Sigmoid colon (tissue), 7 donors: ENCODE measurements around the gene GLI3. TPM values are rescaled to one million over a fixed set of nuclear protein-coding genes. Genes with fewer than 3 reads are reported as not detected.
A peak's percentile ranks its signal among the peaks of the same experiment; 100 is the strongest.

Experiments
- DNase-seq: peaks from one replicate; pipeline ENCODE4 v3.0.0-alpha.2; 2019
- H3K27ac ChIP-seq, 4 donors: fragments of 200-600 bp; sonication (generic); one replicate each; pipeline ENCODE4 v1.5.1; 2016 to 2019; ENCODE audit warnings: mild to moderate bottlenecking in 1 of 4
- H3K27me3 ChIP-seq, 3 donors: fragments of 200-600 bp; sonication (generic); one replicate each; pipeline ENCODE4 v1.5.1; 2019; ENCODE audit warnings: mild to moderate bottlenecking in 1 of 3
- H3K36me3 ChIP-seq, 4 donors: fragments of 200-600 bp; sonication (generic); one replicate each; pipeline ENCODE4 v1.5.1; 2016 to 2019
- H3K4me1 ChIP-seq, 4 donors: fragments of 200-600 bp; sonication (generic); one replicate each; pipeline ENCODE4 v1.5.1; 2017 to 2019
- H3K4me3 ChIP-seq, 4 donors: fragments of 200-600 bp; sonication (generic); one replicate each; pipeline ENCODE4 v1.5.1; 2017 to 2019; ENCODE audit warnings: mild to moderate bottlenecking in 2 of 4, moderate library complexity in 1 of 4
- H3K9me3 ChIP-seq, 4 donors: fragments of 200-600 bp in 3 of 4; sonication (generic) in 3 of 4; one replicate each; pipeline versions ENCODE4 v1.5.1 to v1.6.1; 2013 to 2019
- CTCF ChIP-seq, 4 experiments: fragments of 450-650 bp in 3 of 4; fragments of 200-600 bp in 1 of 4; IDR thresholded peaks; one replicate each; pipeline ENCODE4 v1.5.1; 2016 to 2019; ENCODE audit warnings: antibody characterized with exemption in 4 of 4, mild to moderate bottlenecking in 3 of 4, moderate library complexity in 2 of 4
- EP300 ChIP-seq, 4 donors: sonication (generic); formaldehyde crosslinking; IDR thresholded peaks; one replicate each; pipeline ENCODE4 v1.6.1; 2017; ENCODE audit warnings: antibody characterized with exemption in 4 of 4
- POLR2A ChIP-seq, 2 donors: fragments of 450-650 bp; IDR thresholded peaks; one replicate each; pipeline ENCODE4 v1.6.1; 2016; ENCODE audit warnings: antibody characterized with exemption in 2 of 2, mild to moderate bottlenecking in 2 of 2, moderate library complexity in 2 of 2
- POLR2AphosphoS5 ChIP-seq, 4 donors: sonication (generic); formaldehyde crosslinking; IDR thresholded peaks; one replicate each; pipeline ENCODE4 v1.6.1; 2017; ENCODE audit warnings: antibody characterized with exemption in 4 of 4
- WGBS, 2 donors: extraction: QIAGEN DNeasy Blood & Tissue Kit; methylation state at CpG; one replicate each; pipeline ENCODE4 v1.1.7; 2013; 5-methylcytosine and 5-hydroxymethylcytosine counted together
- intact Hi-C: fragments of 100-400 bp; cut with DNase I; formaldehyde crosslinking; loops from one replicate; pipeline ENCODE4 v1.15.1; 2023
- polyA plus RNA-seq, 3 donors: library from polyadenylated mRNA; stranded (reverse); fragments of 200-250 nt; gene quantifications; one replicate each; pipeline ENCODE4 v1.2.3, GENCODE V29; 2013
- total RNA-seq, 4 donors: library from RNA; depleted of rRNA; stranded (reverse); fragments of >200 nt; gene quantifications; one replicate each; pipeline ENCODE4 v1.1.0, GENCODE V29; 2016
- donor health status: healthy with polysubstance abuse.
- donor health status: Bipolar disorder and iron deficiency.
- donor health status: healthy.

GLI3 gene
- total and polyA plus RNA-seq, 7 donors: 0.23 to 31.6 (median 17.2) TPM

GRCh38 chr7:42232275-42232674 lies 4.7 kb downstream of the GLI3 start:
- WGBS, 2 donors: 75 to 79% methylated on average over 4 of the region's 4 CpGs
- H3K27me3 ChIP-seq: no peaks in the 10 kb centered on the region
- H3K9me3 ChIP-seq: no peaks in the 10 kb centered on the region
- TF ChIP-seq EP300 (IDR thresholded peaks at IDR 0.05): peak in 1 of 4 donors; percentile 13
- no peak for TF ChIP-seq POLR2A (IDR thresholded peaks at IDR 0.05)
- no peak for TF ChIP-seq CTCF (IDR thresholded peaks at IDR 0.05)
- TF ChIP-seq POLR2AphosphoS5 (IDR thresholded peaks at IDR 0.05): peak; percentile 47 to 82 (median 66)
- DNase-seq: peak; percentile 78
- intact Hi-C loops: loop anchor here (5.0 to 10.0 kb wide), 2 partner anchors 65 to 137 kb away; no protein-coding TSS in a partner anchor
- peaks cover 0 to 82% (median 68%) of the 10 kb centered on the region in 4 donors for H3K4me1 ChIP-seq
- H3K27ac ChIP-seq: peak overlapping the region in 3 of 4 donors; percentile 96 to 97 (median 97)
- H3K4me3 ChIP-seq: no peak overlapping the region
- no peaks in the 10 kb centered on the region for H3K36me3 ChIP-seq

- Histone ChIP-seq H3K27ac (peak overlapping the region in 2 of 4 donors; percentile 96 to 97), H3K4me3 (no peak overlapping the region), H3K36me3 (no peaks in the 10 kb centered on the region), H3K9me3 (no peaks in the 10 kb centered on the region), H3K4me1 (peaks cover 0 to 93% (median 79%) of the 10 kb centered on the region in 4 donors), H3K27me3 (no peaks in the 10 kb centered on the region)
- no peak for TF ChIP-seq EP300 (IDR thresholded peaks at IDR 0.05)
- no peak for TF ChIP-seq POLR2A (IDR thresholded peaks at IDR 0.05)
- TF ChIP-seq POLR2AphosphoS5 (IDR thresholded peaks at IDR 0.05): no peak
- TF ChIP-seq CTCF (IDR thresholded peaks at IDR 0.05): no peak
- intact Hi-C loops: loop anchor here (5.0 to 10.0 kb wide), 2 partner anchors 64 to 136 kb away; no protein-coding TSS in a partner anchor
- no peak for DNase-seq
- 63 to 72% methylated on average over 1 of the region's 1 CpG for WGBS, 2 donors
These were observed 5.8 kb downstream of the GLI3 start for GRCh38 chr7:42231043-42231787.

- intact Hi-C loops: no loop called here
- no peaks in the 10 kb centered on the region for H3K9me3 ChIP-seq
- WGBS, 2 donors: 20 to 22% methylated on average over 51 of the region's 51 CpGs
- H3K36me3 ChIP-seq: no peaks in the 10 kb centered on the region
- H3K27me3 ChIP-seq: no peaks in the 10 kb centered on the region
- TF ChIP-seq POLR2AphosphoS5 (IDR thresholded peaks at IDR 0.05): peak in 1 of 4 donors; percentile 18
- TF ChIP-seq CTCF (IDR thresholded peaks at IDR 0.05): no peak
- peak; percentile 75 for DNase-seq
- H3K4me1 ChIP-seq: peaks cover 0 to 90% (median 61%) of the 10 kb centered on the region in 4 donors
- peak overlapping the region; percentile 43 to 72 (median 50) for H3K27ac ChIP-seq
- peak overlapping the region; percentile 28 to 47 (median 44) for H3K4me3 ChIP-seq
These were observed 8.9 kb downstream of the GLI3 start for GRCh38 chr7:42227936-42228591.

- Histone ChIP-seq H3K9me3 (no peaks in the 10 kb centered on the region), H3K4me3 (peak overlapping the region; percentile 28 to 47 (median 44)), H3K4me1 (peaks cover 0 to 88% (median 61%) of the 10 kb centered on the region in 4 donors), H3K36me3 (no peaks in the 10 kb centered on the region), H3K27me3 (no peaks in the 10 kb centered on the region), H3K27ac (peak overlapping the region; percentile 43 to 72 (median 50))
- 28 to 32% methylated on average over 13 of the region's 13 CpGs for WGBS, 2 donors
- no peak for DNase-seq
- intact Hi-C loops: no loop called here
- TF ChIP-seq CTCF (IDR thresholded peaks at IDR 0.05) (peak in 1 of 4 experiments; percentile 13), POLR2AphosphoS5 (IDR thresholded peaks at IDR 0.05) (no peak), POLR2A (IDR thresholded peaks at IDR 0.05) (no peak)
These were observed 9.5 kb downstream of the GLI3 start for GRCh38 chr7:42227541-42227935.
